ENCODE results near the gene NSF.

DNA sequence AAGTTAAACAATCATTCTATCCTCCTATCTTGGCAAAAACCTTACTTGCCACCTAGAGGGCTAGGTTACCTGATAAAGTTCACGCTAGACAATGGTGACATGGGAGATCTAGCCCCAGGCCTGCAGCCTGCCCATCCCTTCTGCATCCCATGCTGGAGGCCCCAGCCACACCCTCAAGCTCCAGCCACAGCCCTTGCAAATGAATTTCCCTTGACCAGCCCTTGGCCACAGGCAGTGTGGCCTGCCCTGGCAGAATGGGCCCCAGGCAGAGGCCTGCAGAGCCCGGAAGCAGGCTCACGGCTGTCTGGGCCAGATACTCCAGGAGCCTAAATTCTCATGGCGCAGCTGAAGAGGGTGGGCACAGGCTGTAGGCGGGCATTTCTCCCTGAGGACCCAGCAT is 213.1 kb downstream of the NSF start:
- no peak for TF ChIP-seq POLR2AphosphoS5 (IDR thresholded peaks at IDR 0.05; ENCODE audit: borderline replicate concordance, low read depth, low read length)
- TF ChIP-seq EZH2 (IDR thresholded peaks at IDR 0.05), result no peak
- no peak for TF ChIP-seq FOXP2 (optimal IDR thresholded peaks at IDR 0.05; ENCODE audit: control extremely low read depth, extremely low read length, insufficient read depth)

Measured in SK-N-MC (cell line).